Measurements from ENCODE around the gene RNASEL. TPM values are rescaled to one million over a fixed set of nuclear protein-coding genes. Genes with fewer than 3 reads are reported as not detected.

Gene RNASEL
- total and polyA plus RNA-seq, 2 experiments from 2014 or later, result 0.37 to 0.94 TPM

DNA sequence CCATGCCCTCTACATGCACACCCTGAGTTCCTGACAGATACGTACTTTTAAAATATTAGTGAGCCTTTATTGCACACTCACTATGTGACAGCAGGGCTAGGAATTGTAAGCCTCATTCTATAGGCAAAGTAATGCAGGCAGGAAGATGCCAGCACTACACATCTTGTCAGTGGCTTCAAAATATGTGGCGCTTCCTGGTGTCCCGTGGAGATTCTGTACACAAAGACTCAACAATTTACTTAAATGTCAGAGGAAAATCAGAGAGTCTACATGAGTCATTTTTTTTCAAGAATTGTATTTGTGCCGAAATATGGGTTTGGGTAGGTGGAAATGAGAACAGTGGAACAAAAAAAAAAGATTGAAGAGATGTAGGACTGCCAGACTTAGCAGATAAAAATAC lies 27.6 kb downstream of the RNASEL start:
- Histone ChIP-seq H4K20me1 (replicated peaks; ENCODE audit: insufficient read depth) (no peaks in the 10 kb centered on the region), H3K4me2 (no peak overlapping the region), H3K9me2 (ENCODE audit: insufficient read depth) (no peaks in the 10 kb centered on the region), H3K79me2 (replicated peaks; ENCODE audit: insufficient read depth) (no peaks in the 10 kb centered on the region), H3K27ac (ENCODE audit: low read depth) (no peak overlapping the region), H3K27me3 (ENCODE audit: insufficient read depth) (no peaks in the 10 kb centered on the region), H2AFZ (no peak overlapping the region), H3K36me3 (ENCODE audit: insufficient read depth) (no peaks in the 10 kb centered on the region), H3K4me3 (no peak overlapping the region), H3F3A (replicated peaks; ENCODE audit: low read depth) (no peaks in the 10 kb centered on the region), H3K4me1 (ENCODE audit: insufficient read depth) (no peaks in the 10 kb centered on the region)
- H3K27me3 Mint-ChIP-seq (ENCODE audit: insufficient read depth, low read depth, poor library complexity), result no peaks in the 10 kb centered on the region
- H3K9me3 Mint-ChIP-seq, result no peaks in the 10 kb centered on the region
- no peak overlapping the region for H3K27ac Mint-ChIP-seq
- no peak for DNase-seq (ENCODE audit: low spot score)
- ATAC-seq, result no peak
- H3K4me1 Mint-ChIP-seq, result no peaks in the 10 kb centered on the region; the same call in 2 of the 3 replicates
- no peak overlapping the region for H3K4me3 Mint-ChIP-seq
- H3K36me3 Mint-ChIP-seq (ENCODE audit: low read depth), result no peaks in the 10 kb centered on the region
- TF ChIP-seq ZNF331 (CRISPR knock-in tag; IDR thresholded peaks at IDR 0.05; ENCODE audit: low read depth) (no peak), EZH2 (IDR thresholded peaks at IDR 0.05; ENCODE audit: low read depth, unreplicated experiment) (no peak), CREB1 (CRISPR knock-in tag; IDR thresholded peaks at IDR 0.05; ENCODE audit: low read depth) (no peak), ZNF114 (CRISPR knock-in tag; IDR thresholded peaks at IDR 0.05) (no peak), POLR2AphosphoS5 (IDR thresholded peaks at IDR 0.05; ENCODE audit: low read depth) (no peak), STAT1 (IDR thresholded peaks at IDR 0.05; ENCODE audit: unreplicated experiment) (no peak), EZH2phosphoT487 (IDR thresholded peaks at IDR 0.05; ENCODE audit: unreplicated experiment) (no peak), JUNB (IDR thresholded peaks at IDR 0.05; ENCODE audit: unreplicated experiment) (no peak), NANOG (IDR thresholded peaks at IDR 0.05; ENCODE audit: borderline replicate concordance) (no peak)
- TF ChIP-seq, protein P1, sequence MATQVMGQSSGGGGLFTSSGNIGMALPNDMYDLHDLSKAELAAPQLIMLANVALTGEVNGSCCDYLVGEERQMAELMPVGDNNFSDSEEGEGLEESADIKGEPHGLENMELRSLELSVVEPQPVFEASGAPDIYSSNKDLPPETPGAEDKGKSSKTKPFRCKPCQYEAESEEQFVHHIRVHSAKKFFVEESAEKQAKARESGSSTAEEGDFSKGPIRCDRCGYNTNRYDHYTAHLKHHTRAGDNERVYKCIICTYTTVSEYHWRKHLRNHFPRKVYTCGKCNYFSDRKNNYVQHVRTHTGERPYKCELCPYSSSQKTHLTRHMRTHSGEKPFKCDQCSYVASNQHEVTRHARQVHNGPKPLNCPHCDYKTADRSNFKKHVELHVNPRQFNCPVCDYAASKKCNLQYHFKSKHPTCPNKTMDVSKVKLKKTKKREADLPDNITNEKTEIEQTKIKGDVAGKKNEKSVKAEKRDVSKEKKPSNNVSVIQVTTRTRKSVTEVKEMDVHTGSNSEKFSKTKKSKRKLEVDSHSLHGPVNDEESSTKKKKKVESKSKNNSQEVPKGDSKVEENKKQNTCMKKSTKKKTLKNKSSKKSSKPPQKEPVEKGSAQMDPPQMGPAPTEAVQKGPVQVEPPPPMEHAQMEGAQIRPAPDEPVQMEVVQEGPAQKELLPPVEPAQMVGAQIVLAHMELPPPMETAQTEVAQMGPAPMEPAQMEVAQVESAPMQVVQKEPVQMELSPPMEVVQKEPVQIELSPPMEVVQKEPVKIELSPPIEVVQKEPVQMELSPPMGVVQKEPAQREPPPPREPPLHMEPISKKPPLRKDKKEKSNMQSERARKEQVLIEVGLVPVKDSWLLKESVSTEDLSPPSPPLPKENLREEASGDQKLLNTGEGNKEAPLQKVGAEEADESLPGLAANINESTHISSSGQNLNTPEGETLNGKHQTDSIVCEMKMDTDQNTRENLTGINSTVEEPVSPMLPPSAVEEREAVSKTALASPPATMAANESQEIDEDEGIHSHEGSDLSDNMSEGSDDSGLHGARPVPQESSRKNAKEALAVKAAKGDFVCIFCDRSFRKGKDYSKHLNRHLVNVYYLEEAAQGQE (IDR thresholded peaks at IDR 0.05; ENCODE audit: unreplicated experiment), result no peak
- TF ChIP-seq, protein P2, sequence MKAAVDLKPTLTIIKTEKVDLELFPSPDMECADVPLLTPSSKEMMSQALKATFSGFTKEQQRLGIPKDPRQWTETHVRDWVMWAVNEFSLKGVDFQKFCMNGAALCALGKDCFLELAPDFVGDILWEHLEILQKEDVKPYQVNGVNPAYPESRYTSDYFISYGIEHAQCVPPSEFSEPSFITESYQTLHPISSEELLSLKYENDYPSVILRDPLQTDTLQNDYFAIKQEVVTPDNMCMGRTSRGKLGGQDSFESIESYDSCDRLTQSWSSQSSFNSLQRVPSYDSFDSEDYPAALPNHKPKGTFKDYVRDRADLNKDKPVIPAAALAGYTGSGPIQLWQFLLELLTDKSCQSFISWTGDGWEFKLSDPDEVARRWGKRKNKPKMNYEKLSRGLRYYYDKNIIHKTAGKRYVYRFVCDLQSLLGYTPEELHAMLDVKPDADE (IDR thresholded peaks at IDR 0.05), result no peak
- TF ChIP-seq, protein P3, sequence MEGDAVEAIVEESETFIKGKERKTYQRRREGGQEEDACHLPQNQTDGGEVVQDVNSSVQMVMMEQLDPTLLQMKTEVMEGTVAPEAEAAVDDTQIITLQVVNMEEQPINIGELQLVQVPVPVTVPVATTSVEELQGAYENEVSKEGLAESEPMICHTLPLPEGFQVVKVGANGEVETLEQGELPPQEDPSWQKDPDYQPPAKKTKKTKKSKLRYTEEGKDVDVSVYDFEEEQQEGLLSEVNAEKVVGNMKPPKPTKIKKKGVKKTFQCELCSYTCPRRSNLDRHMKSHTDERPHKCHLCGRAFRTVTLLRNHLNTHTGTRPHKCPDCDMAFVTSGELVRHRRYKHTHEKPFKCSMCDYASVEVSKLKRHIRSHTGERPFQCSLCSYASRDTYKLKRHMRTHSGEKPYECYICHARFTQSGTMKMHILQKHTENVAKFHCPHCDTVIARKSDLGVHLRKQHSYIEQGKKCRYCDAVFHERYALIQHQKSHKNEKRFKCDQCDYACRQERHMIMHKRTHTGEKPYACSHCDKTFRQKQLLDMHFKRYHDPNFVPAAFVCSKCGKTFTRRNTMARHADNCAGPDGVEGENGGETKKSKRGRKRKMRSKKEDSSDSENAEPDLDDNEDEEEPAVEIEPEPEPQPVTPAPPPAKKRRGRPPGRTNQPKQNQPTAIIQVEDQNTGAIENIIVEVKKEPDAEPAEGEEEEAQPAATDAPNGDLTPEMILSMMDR (conservative IDR thresholded peaks at IDR 0.05; ENCODE audit: low read depth in 2 of 2), result no peak
- TF ChIP-seq, protein P4, sequence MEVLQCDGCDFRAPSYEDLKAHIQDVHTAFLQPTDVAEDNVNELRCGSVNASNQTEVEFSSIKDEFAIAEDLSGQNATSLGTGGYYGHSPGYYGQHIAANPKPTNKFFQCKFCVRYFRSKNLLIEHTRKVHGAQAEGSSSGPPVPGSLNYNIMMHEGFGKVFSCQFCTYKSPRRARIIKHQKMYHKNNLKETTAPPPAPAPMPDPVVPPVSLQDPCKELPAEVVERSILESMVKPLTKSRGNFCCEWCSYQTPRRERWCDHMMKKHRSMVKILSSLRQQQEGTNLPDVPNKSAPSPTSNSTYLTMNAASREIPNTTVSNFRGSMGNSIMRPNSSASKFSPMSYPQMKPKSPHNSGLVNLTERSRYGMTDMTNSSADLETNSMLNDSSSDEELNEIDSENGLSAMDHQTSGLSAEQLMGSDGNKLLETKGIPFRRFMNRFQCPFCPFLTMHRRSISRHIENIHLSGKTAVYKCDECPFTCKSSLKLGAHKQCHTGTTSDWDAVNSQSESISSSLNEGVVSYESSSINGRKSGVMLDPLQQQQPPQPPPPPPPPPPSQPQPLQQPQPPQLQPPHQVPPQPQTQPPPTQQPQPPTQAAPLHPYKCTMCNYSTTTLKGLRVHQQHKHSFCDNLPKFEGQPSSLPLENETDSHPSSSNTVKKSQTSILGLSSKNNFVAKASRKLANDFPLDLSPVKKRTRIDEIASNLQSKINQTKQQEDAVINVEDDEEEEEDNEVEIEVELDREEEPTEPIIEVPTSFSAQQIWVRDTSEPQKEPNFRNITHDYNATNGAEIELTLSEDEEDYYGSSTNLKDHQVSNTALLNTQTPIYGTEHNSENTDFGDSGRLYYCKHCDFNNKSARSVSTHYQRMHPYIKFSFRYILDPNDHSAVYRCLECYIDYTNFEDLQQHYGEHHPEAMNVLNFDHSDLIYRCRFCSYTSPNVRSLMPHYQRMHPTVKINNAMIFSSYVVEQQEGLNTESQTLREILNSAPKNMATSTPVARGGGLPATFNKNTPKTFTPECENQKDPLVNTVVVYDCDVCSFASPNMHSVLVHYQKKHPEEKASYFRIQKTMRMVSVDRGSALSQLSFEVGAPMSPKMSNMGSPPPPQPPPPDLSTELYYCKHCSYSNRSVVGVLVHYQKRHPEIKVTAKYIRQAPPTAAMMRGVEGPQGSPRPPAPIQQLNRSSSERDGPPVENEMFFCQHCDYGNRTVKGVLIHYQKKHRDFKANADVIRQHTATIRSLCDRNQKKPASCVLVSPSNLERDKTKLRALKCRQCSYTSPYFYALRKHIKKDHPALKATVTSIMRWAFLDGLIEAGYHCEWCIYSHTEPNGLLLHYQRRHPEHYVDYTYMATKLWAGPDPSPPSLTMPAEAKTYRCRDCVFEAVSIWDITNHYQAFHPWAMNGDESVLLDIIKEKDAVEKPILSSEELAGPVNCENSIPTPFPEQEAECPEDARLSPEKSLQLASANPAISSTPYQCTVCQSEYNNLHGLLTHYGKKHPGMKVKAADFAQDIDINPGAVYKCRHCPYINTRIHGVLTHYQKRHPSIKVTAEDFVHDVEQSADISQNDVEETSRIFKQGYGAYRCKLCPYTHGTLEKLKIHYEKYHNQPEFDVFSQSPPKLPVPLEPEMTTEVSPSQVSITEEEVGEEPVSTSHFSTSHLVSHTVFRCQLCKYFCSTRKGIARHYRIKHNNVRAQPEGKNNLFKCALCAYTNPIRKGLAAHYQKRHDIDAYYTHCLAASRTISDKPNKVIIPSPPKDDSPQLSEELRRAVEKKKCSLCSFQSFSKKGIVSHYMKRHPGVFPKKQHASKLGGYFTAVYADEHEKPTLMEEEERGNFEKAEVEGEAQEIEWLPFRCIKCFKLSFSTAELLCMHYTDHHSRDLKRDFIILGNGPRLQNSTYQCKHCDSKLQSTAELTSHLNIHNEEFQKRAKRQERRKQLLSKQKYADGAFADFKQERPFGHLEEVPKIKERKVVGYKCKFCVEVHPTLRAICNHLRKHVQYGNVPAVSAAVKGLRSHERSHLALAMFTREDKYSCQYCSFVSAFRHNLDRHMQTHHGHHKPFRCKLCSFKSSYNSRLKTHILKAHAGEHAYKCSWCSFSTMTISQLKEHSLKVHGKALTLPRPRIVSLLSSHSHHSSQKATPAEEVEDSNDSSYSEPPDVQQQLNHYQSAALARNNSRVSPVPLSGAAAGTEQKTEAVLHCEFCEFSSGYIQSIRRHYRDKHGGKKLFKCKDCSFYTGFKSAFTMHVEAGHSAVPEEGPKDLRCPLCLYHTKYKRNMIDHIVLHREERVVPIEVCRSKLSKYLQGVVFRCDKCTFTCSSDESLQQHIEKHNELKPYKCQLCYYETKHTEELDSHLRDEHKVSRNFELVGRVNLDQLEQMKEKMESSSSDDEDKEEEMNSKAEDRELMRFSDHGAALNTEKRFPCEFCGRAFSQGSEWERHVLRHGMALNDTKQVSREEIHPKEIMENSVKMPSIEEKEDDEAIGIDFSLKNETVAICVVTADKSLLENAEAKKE (CRISPR knock-in tag; IDR thresholded peaks at IDR 0.05), result no peak

Data from GM23338 (cell line).